ENCODE results near the gene XYLT2.

The XYLT2 gene

DNA sequence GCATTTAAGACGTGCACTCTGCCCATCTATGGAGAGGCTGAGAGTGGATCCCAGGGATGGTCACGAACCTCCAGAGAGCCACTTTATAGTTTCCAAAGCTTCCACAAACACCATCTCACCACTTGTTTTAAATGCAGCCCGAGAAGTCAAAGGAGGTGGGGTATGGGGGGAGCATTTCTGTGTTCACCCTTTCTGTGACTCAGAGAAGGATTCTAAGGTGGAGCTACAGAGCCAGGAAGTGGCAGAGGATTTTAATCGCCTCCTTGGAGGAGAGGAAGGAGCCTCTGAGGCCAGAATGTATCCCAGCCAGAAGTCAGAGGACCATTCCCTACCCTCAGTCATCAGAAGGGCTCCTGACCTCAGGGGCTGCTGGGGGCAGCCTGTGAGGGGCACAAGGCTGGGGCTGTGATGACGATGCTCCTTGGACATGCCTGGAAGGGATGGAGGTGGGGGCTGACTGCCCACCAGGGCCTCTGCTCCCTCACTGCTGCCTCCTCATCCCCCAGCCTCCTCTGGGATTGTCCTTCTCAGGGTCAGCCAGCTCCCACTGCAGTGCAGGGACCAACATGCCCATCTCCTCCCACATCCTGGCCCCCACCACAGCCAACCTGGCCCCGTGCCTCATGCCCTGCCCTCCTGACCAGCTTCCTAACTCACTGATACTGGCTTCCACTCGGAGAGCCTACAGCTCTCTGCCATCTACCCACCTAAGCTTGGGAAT is 2.8 kb downstream of the XYLT2 start:
- DNase-seq, result no peak

DNA sequence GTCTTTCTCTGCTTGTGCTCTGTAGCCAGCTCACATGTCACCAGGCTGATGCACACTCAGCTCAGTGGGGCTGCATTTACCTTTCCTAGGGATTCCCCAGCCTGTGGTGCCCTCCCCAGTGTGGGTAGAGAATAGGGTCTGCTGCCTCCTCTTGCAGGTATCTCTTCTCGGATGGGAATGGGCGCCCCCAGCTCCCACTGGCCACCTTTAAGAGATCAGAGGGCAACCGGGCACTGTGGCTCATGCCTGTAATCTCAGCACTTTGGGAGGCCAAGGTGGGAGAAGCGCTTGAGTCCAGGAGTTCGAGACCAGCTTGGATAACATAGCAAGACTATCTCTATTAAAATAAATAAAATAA is 3.3 kb downstream of the XYLT2 start:
- no peak for DNase-seq
- no peak for ATAC-seq

More for the DNA sequence above, 2.8 kb downstream of the XYLT2 start:
- no peak for ATAC-seq

DNA sequence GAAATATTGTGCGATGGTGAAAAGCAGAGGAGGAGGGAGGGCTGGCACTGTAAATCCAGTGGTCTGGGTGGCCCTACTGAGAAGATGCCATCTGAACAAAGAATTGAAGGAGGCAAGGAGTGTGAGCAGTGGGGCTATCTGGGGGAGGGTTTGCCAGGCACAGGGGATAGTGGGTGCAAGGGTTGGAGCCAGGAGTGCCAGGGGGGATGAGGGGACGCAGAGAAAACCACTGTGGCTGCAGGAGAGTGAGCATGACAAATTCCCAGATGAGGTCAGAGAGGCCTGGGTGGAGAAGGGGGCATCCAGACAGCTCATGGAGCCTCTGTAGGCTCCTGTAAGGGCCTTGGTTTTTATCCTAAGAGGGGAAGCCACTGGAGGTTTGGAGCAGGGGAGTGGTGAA is 4.8 kb downstream of the XYLT2 start:
- no peak for DNase-seq
- ATAC-seq, result no peak

DNA sequence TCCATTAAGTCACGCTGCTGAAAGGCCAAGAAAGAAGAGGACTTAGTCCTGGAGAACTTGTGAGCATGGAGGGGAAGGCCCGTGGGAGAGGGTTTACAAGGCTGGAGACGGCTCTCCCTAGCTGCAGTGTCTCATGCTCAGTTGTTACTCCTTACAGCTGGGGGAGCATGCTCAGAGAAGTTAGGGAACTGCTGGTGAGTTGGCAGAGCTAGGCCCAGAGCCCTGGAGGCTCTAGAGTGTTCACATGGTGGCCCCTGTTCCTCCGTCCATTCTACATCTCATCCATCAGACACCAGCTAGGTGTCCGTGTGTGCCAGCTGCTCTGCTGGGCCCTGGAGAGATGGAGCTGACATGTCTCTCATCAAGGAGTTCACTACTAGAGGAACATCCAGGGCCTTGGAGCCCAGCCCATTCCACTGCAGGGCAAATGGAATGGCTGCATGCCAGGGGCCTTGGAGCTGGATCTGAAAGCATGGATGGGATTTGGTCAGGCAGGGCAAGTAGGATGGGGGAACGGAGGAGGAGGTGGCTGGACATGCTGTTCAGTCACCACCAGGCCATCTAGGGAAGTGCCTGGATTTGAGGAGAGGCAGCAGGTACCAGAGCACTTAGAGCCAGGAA is 6.3 kb downstream of the XYLT2 start:
- ATAC-seq (no peak), DNase-seq (no peak)

DNA sequence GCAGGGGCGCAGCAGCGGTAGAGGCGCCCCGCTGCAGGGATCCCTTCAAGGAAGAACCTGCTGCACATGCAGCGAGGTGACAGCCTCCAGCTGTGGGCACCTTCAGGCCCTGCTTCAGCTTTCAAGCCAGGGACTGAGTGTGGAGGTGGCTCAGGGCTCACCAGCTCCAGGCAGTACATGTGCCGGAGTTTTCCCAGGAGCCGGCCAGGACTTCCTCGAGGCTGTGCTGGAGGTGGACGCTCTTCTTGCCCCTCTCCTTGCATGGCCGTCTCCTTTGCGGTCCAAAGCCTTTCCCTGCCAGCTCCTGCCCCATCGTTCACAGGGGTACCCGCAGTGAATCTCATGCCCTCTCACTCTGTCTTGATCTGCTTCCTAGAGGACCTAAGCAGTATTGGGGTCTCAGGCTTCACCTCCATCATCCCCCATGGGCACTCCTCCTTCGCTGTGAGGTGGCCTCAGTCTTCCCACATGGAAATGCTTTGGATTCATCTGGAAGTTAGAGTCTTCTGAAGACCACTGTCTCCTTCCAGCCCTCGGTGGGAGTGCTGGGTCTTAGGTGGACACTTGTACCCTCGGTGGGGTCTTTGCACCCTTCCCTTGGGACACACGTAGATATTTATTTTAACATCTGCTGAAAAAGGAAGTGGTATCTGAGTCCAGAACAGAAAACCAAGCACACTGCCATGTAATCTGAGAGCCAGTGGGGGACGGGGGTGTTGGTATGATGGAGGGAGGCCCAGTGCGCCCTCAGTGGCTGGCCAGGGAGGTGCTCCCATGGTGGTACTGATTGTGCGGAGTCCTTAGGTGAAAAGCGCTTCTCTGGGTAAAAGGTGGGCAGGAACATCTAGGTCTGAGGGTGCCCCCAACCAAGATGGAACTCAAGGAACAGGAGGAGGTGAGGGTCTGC is 7.0 kb downstream of the XYLT2 start:
- ATAC-seq (no peak), DNase-seq (no peak)

DNA sequence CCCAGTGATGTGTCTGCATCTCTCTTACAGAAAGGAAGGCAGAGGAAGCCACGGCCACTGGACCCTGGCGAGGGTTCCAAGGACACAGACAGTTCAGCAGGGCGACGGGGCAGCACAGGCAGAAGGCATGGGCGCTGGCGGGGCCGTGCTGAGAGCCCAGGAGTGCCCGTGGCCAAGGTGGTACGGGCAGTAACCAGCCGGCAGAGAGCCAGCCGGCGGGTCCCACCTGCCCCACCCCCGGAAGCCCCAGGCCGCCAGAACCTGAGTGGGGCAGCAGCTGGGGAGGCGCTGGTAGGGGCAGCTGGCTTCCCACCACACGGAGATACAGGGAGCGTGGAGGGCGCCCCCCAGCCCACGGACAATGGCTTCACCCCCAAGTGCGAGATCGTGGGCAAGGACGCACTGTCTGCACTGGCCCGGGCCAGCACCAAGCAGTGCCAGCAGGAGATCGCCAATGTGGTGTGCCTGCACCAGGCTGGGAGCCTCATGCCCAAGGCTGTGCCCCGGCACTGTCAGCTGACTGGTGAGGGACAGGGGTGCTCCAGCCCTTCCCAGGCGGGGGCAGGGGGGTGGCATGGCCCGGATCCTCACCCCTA is 7.8 kb downstream of the XYLT2 start:
- DNase-seq (no peak), ATAC-seq (no peak)

DNA sequence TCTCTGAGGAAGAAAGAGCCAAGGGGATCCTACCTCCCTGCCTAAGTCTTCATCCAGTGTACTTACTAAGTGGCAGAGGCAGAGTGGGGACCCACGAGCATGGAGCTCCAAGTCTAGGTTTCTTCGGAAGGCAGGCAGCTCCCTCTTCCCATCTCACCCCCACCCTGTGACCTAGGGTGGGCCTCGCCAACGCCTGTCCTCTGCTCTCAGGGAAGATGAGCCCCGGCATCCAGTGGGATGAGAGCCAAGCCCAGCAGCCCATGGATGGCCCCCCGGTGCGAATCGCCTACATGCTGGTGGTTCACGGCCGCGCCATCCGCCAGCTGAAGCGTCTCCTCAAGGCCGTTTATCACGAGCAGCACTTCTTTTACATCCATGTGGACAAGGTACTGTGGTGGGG is 8.3 kb downstream of the XYLT2 start:
- ATAC-seq, result no peak
- DNase-seq, result no peak

DNA sequence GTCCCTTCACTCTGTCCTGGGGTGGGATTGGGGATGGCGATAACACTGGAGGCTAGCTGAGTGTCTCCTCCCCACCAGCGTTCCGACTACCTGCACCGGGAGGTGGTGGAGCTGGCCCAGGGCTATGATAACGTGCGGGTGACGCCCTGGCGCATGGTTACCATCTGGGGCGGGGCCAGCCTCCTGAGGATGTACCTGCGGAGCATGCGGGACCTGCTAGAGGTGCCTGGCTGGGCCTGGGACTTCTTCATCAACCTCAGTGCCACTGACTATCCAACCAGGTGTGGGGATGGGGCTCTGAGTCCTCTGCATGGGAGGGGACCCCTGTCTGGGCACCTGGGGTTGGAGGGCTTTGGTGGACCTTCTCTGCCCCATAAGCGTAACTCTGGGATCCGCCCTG is 8.8 kb downstream of the XYLT2 start:
- ATAC-seq, result no peak

DNA sequence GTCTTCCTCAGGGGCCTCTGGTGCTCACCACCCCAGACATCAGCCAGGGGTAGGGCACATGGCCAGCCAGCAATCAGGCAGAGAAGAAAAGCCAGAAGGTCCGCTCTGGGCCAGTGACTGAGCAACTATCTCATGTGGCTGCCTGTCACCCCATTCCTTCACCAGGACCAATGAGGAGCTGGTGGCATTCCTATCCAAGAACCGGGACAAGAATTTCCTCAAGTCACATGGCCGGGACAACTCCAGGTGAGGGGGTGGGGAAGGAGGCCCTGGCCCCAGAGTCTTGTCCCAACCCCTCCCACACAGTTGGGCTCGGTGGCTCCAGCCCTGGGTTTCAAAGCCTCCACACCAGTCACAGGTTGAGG is 9.4 kb downstream of the XYLT2 start:
- no peak for DNase-seq
- ATAC-seq, result no peak

More for the DNA sequence above, 8.8 kb downstream of the XYLT2 start:
- DNase-seq, result no peak

DNA sequence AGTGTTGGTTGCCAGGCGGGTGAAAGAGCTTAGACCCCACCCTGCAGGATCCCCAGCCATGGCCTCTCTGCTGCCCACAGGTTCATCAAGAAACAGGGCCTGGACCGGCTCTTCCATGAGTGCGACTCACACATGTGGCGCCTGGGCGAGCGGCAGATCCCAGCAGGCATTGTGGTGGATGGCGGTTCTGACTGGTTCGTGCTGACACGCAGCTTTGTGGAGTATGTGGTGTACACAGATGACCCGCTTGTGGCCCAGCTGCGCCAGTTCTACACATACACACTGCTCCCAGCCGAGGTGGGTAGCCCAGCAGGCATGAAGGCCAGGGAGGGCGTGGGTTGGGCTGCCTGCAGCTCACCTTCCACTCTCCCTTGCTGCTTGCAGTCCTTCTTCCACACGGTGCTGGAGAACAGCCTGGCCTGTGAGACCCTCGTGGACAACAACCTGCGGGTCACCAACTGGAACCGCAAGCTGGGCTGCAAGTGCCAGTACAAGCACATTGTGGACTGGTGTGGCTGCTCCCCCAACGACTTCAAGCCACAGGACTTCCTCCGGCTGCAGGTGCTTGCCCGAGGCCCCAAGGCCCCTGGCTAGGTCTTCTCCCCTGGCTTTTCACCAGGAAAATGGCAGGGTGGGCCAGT is 9.9 kb downstream of the XYLT2 start:
- ATAC-seq, result no peak
- no peak for DNase-seq

DNA sequence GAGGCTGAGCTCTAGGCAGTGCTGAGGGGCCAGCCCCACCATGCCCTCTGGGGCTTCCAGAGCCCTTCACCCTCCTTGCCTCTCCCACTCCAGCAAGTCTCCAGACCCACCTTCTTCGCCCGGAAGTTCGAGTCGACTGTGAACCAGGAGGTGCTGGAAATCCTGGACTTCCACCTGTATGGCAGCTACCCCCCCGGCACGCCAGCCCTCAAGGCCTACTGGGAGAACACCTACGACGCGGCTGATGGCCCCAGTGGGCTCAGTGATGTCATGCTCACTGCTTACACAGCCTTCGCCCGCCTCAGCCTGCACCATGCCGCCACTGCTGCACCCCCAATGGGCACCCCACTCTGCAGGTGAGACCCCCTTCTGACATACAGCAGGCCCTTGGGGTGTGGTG is 10.5 kb downstream of the XYLT2 start:
- DNase-seq (no peak), ATAC-seq (no peak)

DNA sequence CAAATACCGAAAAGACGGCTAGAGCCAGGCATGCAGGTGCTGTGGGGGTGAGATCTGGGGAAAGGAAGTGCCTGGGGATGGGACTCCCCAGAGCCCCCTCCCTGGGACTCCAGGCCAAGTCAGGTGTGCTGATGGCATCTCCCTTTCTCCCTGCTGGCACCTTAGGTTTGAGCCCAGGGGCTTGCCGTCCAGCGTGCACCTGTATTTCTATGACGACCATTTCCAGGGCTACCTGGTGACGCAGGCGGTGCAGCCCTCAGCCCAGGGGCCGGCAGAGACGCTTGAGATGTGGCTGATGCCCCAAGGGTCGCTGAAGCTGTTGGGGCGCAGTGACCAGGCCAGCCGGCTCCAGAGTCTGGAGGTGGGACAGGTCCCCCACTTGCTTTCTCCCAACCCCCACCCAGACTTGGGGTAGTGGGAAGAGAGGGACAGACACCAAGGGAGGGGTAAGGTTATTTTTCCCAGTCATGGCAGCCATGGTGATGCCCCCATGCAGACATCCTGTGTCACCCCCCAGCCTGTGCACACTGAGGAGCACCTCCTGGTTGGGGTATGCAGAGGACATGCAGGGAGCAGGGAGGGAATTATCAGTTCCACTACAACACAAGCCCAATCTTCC is 11.1 kb downstream of the XYLT2 start:
- no peak for ATAC-seq

DNA sequence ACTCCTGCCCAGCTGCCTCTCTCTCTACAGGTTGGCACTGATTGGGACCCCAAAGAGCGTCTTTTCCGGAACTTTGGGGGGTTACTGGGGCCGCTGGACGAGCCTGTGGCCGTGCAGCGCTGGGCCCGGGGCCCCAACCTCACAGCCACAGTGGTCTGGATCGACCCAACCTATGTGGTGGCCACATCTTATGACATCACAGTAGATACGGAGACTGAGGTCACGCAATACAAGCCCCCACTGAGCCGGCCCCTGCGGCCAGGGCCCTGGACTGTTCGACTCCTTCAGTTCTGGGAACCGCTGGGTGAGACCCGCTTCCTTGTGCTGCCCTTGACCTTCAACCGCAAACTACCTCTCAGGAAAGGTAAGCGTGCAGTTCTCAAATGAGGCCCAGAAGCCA is 12.3 kb downstream of the XYLT2 start:
- DNase-seq, result no peak
- no peak for ATAC-seq

More for the DNA sequence above, 11.1 kb downstream of the XYLT2 start:
- DNase-seq, result no peak

DNA sequence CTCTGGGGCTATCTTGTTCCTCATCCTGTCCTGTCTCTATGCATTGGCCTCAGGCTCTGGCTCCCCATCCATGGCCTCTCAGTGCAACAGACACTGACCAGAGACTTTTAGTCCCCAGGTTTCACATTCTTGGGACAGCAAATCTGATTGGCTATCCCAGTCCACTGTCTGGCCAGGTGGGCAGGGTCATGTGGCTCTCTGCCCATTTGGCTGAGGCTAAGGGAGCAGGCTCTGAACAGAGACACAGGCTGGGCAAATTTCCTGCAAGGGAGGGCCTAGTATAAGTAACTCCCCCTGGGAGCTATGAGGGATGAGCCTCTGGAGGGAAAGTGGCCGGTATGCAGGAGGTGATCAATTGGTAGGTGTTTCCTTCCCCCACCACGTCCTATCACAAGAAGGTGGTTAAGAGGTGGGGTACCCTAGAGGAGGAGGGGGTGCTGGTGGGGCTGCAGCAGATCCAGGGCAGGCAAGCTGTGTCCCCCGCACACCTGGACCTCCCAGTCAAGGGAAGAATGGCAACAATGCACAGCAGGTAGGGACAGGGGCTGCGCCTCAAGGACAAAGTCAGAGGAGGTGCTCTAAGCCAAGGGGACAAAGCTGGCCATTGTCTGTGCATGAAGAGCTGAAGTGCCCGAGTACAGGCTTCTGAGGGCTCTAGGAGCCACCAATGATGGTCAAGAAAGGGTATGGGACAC is 13.2 kb downstream of the XYLT2 start:
- no peak for ATAC-seq
- DNase-seq, result no peak

DNA sequence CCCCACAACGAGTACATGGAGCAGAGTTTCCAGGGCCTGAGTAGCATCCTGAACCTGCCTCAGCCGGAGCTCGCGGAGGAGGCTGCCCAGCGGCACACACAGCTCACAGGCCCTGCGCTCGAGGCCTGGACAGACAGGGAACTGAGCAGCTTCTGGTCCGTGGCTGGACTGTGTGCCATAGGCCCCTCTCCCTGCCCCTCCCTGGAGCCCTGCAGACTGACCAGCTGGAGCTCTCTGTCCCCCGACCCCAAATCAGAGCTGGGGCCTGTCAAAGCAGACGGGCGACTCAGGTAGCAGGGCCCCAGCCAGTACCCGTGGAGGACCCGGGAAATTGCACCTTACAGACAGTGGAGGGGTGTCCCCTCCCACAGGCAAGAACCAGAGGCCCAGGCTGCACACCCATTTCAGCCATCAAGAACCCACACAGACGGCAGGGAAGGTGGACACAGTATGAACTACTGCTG is 14.1 kb downstream of the XYLT2 start:
- DNase-seq (no peak), ATAC-seq (no peak)

DNA sequence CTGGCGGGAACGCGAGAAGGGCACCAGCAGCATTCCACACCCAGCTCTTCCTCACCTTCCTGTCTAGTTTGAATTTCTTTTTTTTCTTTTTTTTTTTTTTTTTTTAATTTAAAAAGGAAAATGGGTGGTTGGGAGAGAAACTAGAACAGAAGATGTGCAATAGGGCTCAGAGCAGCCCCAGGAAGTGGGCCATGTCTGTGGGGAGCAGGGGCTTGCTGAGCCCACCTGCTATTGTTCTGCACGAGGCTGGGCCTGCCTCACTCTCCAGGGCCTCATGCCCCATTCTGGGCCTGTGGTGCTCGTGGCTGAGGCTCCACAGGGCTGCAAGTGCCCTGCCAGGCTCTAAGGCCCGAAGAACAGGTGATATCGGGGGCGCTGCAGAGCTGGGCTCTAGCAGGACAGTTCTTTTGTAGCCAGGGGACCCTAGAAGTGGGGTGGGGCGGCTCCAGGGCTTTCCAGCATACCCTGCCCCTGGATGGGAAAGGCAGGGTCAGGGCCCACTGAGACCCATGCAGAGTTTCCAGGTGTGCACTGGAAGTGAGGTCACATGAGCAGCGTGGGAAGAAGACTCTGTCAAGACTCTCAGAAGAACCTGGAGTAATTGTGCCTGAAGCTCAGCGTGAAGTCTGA is 14.7 kb downstream of the XYLT2 start:
- DNase-seq (no peak), ATAC-seq (no peak)

DNA sequence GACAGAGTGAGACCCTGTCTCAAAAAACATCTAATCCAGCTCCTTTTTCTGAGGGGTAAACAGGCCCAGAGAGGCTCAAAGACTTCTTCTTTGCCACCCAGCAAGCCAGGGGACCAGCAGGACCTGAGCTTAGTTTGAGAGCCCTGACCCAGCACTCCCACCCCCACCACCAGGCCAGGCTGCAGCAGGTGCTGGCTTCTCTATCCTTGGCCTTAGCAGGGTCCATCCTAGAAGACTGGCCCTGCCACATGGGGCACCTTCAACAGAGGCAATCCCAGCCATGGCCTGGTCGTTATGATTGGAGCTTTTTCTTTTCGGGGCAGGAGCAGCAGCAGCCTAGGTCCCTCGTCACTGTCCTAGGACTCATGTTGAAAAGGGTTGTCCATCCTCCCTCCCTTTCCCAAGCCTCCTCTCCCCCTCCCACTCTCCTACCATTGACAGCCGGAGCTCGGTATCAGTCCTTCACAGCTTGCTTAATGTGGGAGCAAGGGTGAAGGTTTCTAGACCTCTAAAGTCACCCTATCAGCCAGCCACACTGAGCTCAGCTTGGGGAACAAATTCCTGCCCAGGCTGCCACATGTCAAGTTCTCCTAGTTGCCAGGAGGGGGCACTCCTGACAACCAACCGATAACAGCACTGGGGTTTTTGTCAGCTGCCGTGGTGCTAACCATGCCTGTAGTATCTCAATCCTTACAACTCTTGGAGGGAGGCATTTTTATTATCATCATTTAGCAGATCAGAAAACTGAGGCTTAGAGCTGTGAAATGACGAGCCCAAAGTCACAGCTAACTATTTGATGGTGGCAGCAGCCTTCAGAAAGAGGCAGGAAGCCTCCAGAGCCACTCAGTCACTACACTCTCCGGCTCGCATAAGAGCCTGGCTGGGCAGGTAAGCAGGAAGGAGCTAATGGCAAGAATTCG is 15.9 kb downstream of the XYLT2 start:
- DNase-seq (peak; percentile 51), ATAC-seq (peak; percentile 81)

DNA sequence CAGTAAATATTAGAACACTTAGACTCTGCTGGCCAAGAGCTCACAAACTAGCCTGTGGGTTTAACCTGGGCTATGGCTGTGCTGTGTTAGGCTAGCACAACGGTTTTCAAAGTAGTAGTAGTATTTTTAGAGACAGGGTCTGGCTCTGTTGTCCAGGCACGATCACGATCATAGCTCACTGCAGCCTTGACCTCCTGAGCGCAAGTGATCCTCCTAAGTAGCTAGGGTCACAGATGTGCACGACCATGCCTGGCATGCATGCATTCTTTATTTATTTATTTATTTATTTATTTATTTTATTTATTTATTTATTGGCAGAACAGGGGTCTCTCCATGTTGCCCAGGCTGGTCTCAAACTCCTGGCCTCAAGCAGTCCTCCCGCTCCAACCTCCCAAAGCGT is 16.7 kb downstream of the XYLT2 start:
- DNase-seq (no peak), ATAC-seq (no peak)

DNA sequence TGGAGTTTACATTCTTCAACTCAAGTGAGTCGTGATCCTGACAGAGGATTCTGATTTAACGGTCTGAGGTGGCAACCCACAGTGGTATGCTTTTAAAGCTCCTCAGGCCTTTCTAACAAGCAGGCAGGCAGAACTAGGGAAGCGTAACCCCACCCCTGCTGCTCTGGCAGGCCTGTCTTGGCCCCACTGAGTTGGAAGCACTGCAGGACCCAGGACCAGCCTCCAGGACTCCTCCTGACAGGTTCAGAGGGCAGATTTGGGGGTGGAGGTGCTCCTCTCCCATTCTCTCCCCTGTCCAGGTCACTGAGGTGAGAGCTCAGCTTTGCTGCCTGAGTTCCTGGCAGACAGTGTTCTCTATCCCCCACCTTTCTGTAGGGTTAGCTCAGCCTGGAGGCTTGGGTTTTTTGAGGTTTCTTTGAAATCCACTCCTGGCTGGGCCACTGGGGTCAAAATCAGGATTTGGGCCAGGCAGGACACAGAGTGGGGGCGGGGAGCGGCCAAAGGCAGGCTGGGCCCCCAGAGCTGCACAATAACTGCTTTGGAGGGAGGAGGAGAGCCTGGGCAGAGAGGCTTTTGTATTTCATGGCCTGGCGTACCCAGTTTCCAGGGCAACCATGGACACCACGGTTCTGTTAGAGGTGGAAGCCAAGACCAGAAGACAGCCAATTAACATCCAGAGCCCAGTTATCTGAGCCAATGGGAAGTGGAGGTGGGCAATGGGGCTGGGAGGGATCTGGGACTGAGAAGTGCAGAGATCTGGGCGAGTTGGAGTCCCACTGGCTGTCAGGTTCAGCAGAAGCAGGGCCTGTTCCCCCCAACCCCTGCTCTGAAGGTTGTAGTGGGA is 17.5 kb downstream of the XYLT2 start:
- DNase-seq (no peak), ATAC-seq (no peak)
